GM12891 (cell line): Measurements from ENCODE around the gene MUSK.

Source experiments
- PAX5 ChIP-seq: IDR thresholded peaks from 2 replicates; pipeline ENCODE4 v1.6.1; 2011; ENCODE audit warnings: low read length, moderate library complexity, mild to moderate bottlenecking; ENCODE audit not compliant: insufficient read depth, severe bottlenecking
- POLR2A ChIP-seq: IDR thresholded peaks from 2 replicates; pipeline ENCODE4 v1.6.1; 2011; ENCODE audit warnings: low read depth, low read length, control low read depth
- POLR2AphosphoS5 ChIP-seq: IDR thresholded peaks from 2 replicates; pipeline ENCODE4 v1.6.1; 2011; ENCODE audit warnings: low read depth, low read length, control low read depth
- POU2F2 ChIP-seq: IDR thresholded peaks from 2 replicates; pipeline ENCODE4 v1.6.1; 2011; ENCODE audit warnings: low read depth, mild to moderate bottlenecking, control low read depth, low read length, moderate library complexity
- SPI1 ChIP-seq: IDR thresholded peaks from 2 replicates; pipeline ENCODE4 v1.6.1; 2011; ENCODE audit warnings: low read depth, low read length, control low read depth
- TAF1 ChIP-seq: IDR thresholded peaks from 2 replicates; pipeline ENCODE4 v1.6.1; 2011; ENCODE audit warnings: low read depth, low read length, control low read depth

GRCh38 chr9:110691002-110691549, 22.5 kb downstream of the MUSK start:
- no peak for TF ChIP-seq POLR2AphosphoS5
- TF ChIP-seq TAF1: no peak
- no peak for TF ChIP-seq POLR2A
- TF ChIP-seq SPI1: no peak
- TF ChIP-seq POU2F2: no peak
- TF ChIP-seq PAX5: no peak
